Activated CD8-positive, alpha-beta T cell treated with anti-CD3 and anti-CD28 coated beads, Interleukin-2, amount 10 ng/mL, durations not matched to agents 7 days and 5 days (primary cell): ENCODE measurements around the gene PHPT1. TPM values are rescaled to one million over a fixed set of nuclear protein-coding genes. Genes with fewer than 3 reads are reported as not detected.

Experiments
- ATAC-seq: fragments of 150-1000 bp; cut with Tn5 transposase; one replicate; pipeline ENCODE4 v1.10.0; 2021; ENCODE audit warnings: moderate library complexity
- CTCF ChIA-PET: fragments of 350-600 bp; sonication (Branson Sonifier 250); formaldehyde crosslinking; loops from one replicate; lab custom pipeline; 2021; ENCODE audit warnings: antibody characterized with exemption; lab: Charles Lee
- POLR2A ChIA-PET: fragments of 350-600 bp; sonication (Branson Sonifier 250); formaldehyde crosslinking; loops from one replicate; lab custom pipeline; 2021; ENCODE audit warnings: antibody characterized with exemption; lab: Charles Lee
- DNase-seq: peaks from one replicate; pipeline ENCODE4 v3.0.0-alpha.2; 2020
- H3K27ac Mint-ChIP-seq: one replicate; pipeline ENCODE4 v1.8.0; 2021; ENCODE audit warnings: mild to moderate bottlenecking, mixed read lengths
- H3K27me3 Mint-ChIP-seq: one replicate; pipeline ENCODE4 v1.8.0; 2021; ENCODE audit warnings: low read depth, mixed read lengths
- H3K36me3 Mint-ChIP-seq: one replicate; pipeline ENCODE4 v1.8.0; 2021; ENCODE audit warnings: low read depth, mixed read lengths
- H3K4me1 Mint-ChIP-seq: one replicate; pipeline ENCODE4 v1.8.0; 2021; ENCODE audit warnings: low read depth, mixed read lengths
- H3K4me3 Mint-ChIP-seq: one replicate; pipeline ENCODE4 v1.8.0; 2021; ENCODE audit warnings: mild to moderate bottlenecking, mixed read lengths
- H3K9me3 Mint-ChIP-seq: one replicate; pipeline ENCODE4 v1.8.0; 2022; ENCODE audit warnings: mixed read lengths; ENCODE audit not compliant: insufficient read depth
- total RNA-seq, 2 experiments: library from RNA; stranded (reverse); gene quantifications; one replicate each; pipeline ENCODE4 v1.2.3, GENCODE V29; 2021

Gene PHPT1
- total RNA-seq, 2 experiments from 2014 or later: 108 to 119 TPM

DNA sequence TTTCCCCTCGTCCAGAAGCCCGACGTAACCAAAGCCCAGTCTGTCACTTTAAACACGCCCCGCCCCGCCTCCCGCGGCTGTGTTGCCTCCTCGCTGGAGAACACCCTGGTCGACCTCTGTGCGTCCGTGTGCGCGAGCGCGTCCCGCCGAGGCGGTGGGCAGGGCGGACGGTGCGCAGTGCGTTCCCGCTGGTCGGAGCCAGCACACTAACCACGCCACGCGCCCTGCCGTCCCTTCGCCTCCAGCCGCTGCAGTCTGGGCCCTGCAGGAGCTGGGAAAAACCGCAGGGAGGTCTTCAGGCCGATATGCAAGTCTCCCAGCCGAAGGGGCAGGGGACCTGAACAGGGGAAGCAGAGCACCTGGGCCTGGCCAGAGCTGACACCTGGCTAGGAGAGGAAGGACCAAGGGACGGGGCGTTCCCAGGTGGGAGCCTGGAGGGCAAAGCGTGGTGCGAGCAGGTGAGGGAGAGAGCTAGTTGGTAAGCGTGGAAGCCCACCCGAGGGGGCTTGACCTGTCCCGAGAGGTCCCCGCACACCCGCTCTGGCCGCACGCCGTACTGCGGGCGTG, 1.3 kb upstream of the PHPT1 start:
- H3K27me3 Mint-ChIP-seq: peaks cover 13% of the 10 kb centered on the region
- ATAC-seq (peak; percentile 29), DNase-seq (peak; percentile 86)
- H3K4me3 Mint-ChIP-seq: peak overlapping the region; percentile 92
- ChIA-PET CTCF (interaction anchor here (1.4 to 1.8 kb wide), 4 partner anchors 34 to 187 kb away, joined by 3 to 9 read pairs (median 4); partner anchors contain the start of gene TRAF2), POLR2A (interaction anchor here (1.1 to 1.5 kb wide), 3 partner anchors 39 to 54 kb away, joined by 3 to 6 read pairs (median 3); partner anchors contain the start of gene TRAF2)
- peaks cover 27% of the 10 kb centered on the region for H3K4me1 Mint-ChIP-seq
- H3K9me3 Mint-ChIP-seq: no peaks in the 10 kb centered on the region
- peak overlapping the region; percentile 77 for H3K27ac Mint-ChIP-seq
- H3K36me3 Mint-ChIP-seq: peaks cover 16% of the 10 kb centered on the region

- CTCF ChIA-PET: interaction anchor here (1.4 to 1.8 kb wide), 3 partner anchors 38 to 186 kb away, joined by 3 to 9 read pairs (median 5); partner anchors contain the start of gene TRAF2
- ATAC-seq: peak; percentile 6
- POLR2A ChIA-PET: interaction anchor here (1.1 to 1.4 kb wide), 2 partner anchors 38 to 43 kb away, joined by 3 read pairs; partner anchors contain the start of gene TRAF2
Observed at GRCh38 chr9:136848393-136849037, 694 bp upstream of the PHPT1 start.

DNA sequence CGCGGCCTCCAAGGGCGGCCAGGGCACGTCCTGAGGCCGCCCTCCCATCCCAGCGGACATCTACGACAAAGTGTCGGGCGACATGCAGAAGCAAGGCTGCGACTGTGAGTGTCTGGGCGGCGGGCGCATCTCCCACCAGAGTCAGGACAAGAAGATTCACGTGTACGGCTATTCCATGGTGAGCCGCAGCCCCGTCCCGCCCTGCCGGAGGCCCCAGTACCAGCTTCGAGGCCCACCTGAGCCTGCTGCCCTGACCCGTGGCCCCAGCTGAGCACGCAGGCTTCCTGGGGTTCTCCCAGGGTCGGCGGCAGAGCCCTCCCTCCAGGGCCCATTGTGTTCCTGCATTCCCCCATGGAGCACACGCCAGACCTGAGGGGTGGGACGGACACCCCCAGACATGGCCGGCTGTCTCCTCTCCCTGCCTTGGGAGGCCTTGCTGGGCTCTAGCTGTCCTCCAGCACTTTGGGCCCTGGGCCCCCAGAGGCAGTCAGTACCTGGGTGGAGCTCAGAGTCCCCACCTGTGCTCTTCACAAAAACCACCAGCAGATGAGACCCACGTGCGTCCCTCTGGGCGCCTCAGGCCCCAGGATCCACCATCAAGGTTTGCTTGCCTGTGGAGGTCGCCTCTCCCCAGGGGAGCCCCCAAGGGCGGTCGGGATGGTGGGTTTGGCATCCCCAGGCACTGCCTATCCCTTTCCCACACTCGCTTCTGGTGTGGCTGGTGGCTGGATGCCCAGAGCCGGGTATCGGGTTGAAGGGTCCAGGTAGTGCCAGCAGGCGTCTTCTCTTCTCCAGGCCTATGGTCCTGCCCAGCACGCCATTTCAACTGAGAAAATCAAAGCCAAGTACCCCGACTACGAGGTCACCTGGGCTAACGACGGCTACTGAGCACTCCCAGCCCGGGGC, 1.0 kb downstream of the PHPT1 start:
- peak overlapping the region; percentile 92 for H3K4me3 Mint-ChIP-seq
- POLR2A ChIA-PET: no interaction called here
- CTCF ChIA-PET: no interaction called here

More at GRCh38 chr9:136848393-136849037, 694 bp upstream of the PHPT1 start:
- Mint-ChIP-seq H3K9me3 (no peaks in the 10 kb centered on the region), H3K27me3 (peaks cover 13% of the 10 kb centered on the region), H3K4me1 (peaks cover 23% of the 10 kb centered on the region), H3K4me3 (peak overlapping the region; percentile 92), H3K36me3 (peaks cover 16% of the 10 kb centered on the region), H3K27ac (peak overlapping the region; percentile 91)
- peak; percentile 61 for DNase-seq

GRCh38 chr9:136850866-136851775, 1.9 kb downstream of the PHPT1 start:
- CTCF ChIA-PET: interaction anchor here (0.8 kb wide), 1 partner anchor 8 kb away, joined by 3 read pairs; no protein-coding TSS in a partner anchor
- peaks cover 13% of the 10 kb centered on the region for H3K36me3 Mint-ChIP-seq
- no peaks in the 10 kb centered on the region for H3K9me3 Mint-ChIP-seq
- ATAC-seq (no peak), DNase-seq (no peak)
- H3K27ac Mint-ChIP-seq: no peak overlapping the region
- peaks cover 21% of the 10 kb centered on the region for H3K4me1 Mint-ChIP-seq
- H3K4me3 Mint-ChIP-seq: no peak overlapping the region
- H3K27me3 Mint-ChIP-seq: peaks cover 13% of the 10 kb centered on the region
- POLR2A ChIA-PET: no interaction called here

More for the DNA sequence above, 1.0 kb downstream of the PHPT1 start:
- Mint-ChIP-seq H3K27me3 (peaks cover 13% of the 10 kb centered on the region), H3K27ac (peak overlapping the region; percentile 86), H3K4me1 (peaks cover 21% of the 10 kb centered on the region), H3K9me3 (no peaks in the 10 kb centered on the region), H3K36me3 (peaks cover 14% of the 10 kb centered on the region)
- ATAC-seq: no peak
- DNase-seq: no peak

DNA sequence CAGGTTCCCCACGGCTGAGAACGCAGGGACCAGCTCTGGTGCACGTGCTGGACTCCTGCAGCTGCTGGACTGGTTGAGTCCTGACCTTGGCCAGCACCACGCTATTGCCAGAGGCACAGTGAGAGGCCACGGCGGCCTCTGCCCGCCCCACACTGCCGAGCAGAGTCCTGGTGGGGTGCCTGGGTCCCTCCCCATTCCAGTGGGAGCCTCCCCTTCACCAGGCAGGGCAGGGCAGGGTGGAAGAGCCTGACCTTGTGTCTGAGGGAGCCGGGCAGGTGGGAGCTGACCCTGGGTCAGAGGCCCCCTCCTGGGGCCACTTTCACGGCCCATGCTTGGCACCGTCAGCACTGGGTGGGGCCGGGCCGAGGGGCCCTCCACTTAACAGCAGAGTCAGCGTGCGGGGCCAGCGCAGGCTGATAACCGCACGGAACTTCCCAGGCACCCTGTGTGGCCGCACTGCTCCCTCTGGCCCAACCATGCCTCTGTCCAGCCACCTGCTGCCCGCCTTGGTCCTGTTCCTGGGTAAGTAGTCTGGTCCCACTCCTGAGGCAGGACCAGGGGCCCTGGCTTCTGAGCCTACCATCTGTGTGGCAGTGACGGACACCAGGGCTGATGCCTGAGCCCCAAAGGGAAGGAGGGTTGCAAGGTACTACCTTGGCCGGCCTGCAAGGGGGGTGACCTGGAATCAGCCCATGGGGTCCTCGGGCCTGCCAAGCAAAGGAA, 2.9 kb downstream of the PHPT1 start, which contains the start of gene MAMDC4:
MAMDC4 (plus strand) TSS at position 406 of the 723 bp plus-strand sequence; CDS start at position 477, 71 bp downstream.
- ATAC-seq (no peak), DNase-seq (no peak)
- Mint-ChIP-seq H3K9me3 (no peaks in the 10 kb centered on the region), H3K4me1 (peaks cover 18% of the 10 kb centered on the region), H3K27me3 (peaks cover 7% of the 10 kb centered on the region), H3K36me3 (peaks cover 9% of the 10 kb centered on the region), H3K4me3 (no peak within 1 kb of the TSS), H3K27ac (no peak within 1 kb of the TSS)
- ChIA-PET POLR2A (interaction anchor here (0.6 kb wide), 1 partner anchor 63 kb away, joined by 3 read pairs; no protein-coding TSS in a partner anchor), CTCF (interaction anchor here (0.6 to 0.8 kb wide), 2 partner anchors 9 to 31 kb away, joined by 3 read pairs; no protein-coding TSS in a partner anchor)

DNA sequence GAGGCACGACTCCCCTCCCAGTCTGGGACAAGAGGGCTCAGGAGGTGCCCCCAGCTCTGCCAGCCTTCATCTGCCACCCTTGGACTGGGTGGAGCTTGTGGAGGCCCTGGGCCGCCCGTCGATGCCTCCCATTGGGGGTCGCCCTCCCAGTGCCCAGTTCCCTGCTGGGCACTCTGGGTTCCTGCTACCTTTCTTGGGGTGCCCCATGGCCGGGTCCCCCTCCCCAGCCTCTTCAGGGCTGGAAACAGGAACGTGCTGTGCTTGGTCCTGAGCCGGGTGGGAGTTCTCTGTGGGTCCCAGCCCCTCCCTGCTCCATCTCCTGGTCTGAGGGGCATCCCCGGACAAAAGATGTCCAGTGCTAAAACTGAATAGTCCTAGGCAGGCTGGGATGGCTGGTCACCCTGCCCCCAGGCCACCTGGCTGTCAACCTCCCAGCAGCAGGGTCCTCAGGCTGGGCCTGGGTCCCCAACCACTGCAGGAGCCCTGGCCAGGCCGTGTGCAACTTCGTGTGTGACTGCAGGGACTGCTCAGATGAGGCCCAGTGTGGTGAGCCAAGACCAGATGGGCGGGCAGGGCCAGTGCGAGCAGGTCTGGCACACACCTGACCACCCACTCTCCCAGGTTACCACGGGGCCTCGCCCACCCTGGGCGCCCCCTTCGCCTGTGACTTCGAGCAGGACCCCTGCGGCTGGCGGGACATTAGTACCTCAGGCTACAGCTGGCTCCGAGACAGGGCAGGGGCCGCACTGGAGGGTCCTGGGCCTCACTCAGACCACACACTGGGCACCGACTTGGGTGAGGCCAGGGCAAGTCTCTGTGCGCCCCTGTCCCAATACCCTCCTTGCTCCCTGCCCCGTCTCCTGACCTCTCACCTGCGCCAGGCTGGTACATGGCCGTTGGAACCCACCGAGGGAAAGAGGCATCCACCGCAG, 3.7 kb downstream of the PHPT1 start:
- Mint-ChIP-seq H3K36me3 (peaks cover 6% of the 10 kb centered on the region), H3K27ac (no peak overlapping the region), H3K9me3 (no peaks in the 10 kb centered on the region), H3K4me3 (no peak overlapping the region), H3K27me3 (peaks cover 2% of the 10 kb centered on the region), H3K4me1 (peaks cover 12% of the 10 kb centered on the region)
- CTCF ChIA-PET: no interaction called here
- no peak for ATAC-seq
- DNase-seq: no peak
- POLR2A ChIA-PET: no interaction called here

- ATAC-seq (no peak), DNase-seq (no peak)
- ChIA-PET CTCF (no interaction called here), POLR2A (no interaction called here)
- Mint-ChIP-seq H3K27ac (no peak overlapping the region), H3K27me3 (no peaks in the 10 kb centered on the region), H3K4me3 (no peak overlapping the region), H3K36me3 (peaks cover 6% of the 10 kb centered on the region), H3K9me3 (no peaks in the 10 kb centered on the region), H3K4me1 (peaks cover 10% of the 10 kb centered on the region)
Observed at GRCh38 chr9:136853596-136854112, 4.4 kb downstream of the PHPT1 start.

GRCh38 chr9:136854113-136854841, 5.1 kb downstream of the PHPT1 start:
- H3K4me3 Mint-ChIP-seq: no peak overlapping the region
- no peaks in the 10 kb centered on the region for H3K27me3 Mint-ChIP-seq
- no peak overlapping the region for H3K27ac Mint-ChIP-seq
- peaks cover 4% of the 10 kb centered on the region for H3K36me3 Mint-ChIP-seq
- ChIA-PET POLR2A (no interaction called here), CTCF (no interaction called here)
- H3K9me3 Mint-ChIP-seq: no peaks in the 10 kb centered on the region
- DNase-seq (no peak), ATAC-seq (no peak)
- H3K4me1 Mint-ChIP-seq: peaks cover 8% of the 10 kb centered on the region

- H3K36me3 Mint-ChIP-seq: peaks cover 2% of the 10 kb centered on the region
- H3K4me3 Mint-ChIP-seq: no peak overlapping the region
- ATAC-seq: no peak
- H3K27ac Mint-ChIP-seq: no peak overlapping the region
- H3K27me3 Mint-ChIP-seq: no peaks in the 10 kb centered on the region
- POLR2A ChIA-PET: no interaction called here
- CTCF ChIA-PET: no interaction called here
- no peak for DNase-seq
- peaks cover 5% of the 10 kb centered on the region for H3K4me1 Mint-ChIP-seq
- no peaks in the 10 kb centered on the region for H3K9me3 Mint-ChIP-seq
Observed at GRCh38 chr9:136854842-136855460, 5.7 kb downstream of the PHPT1 start.
